ENCODE data around the gene SLC35E4. TPM values are rescaled to one million over a fixed set of nuclear protein-coding genes. Genes with fewer than 3 reads are reported as not detected.

SLC35E4 gene
- total and polyA plus RNA-seq, 9 of the 15 experiments (the other 6 are each of a cell fraction or from before 2014, with no cell fraction given): 0.06 to 2.3 (median 0.86) TPM; not detected in 1

DNA sequence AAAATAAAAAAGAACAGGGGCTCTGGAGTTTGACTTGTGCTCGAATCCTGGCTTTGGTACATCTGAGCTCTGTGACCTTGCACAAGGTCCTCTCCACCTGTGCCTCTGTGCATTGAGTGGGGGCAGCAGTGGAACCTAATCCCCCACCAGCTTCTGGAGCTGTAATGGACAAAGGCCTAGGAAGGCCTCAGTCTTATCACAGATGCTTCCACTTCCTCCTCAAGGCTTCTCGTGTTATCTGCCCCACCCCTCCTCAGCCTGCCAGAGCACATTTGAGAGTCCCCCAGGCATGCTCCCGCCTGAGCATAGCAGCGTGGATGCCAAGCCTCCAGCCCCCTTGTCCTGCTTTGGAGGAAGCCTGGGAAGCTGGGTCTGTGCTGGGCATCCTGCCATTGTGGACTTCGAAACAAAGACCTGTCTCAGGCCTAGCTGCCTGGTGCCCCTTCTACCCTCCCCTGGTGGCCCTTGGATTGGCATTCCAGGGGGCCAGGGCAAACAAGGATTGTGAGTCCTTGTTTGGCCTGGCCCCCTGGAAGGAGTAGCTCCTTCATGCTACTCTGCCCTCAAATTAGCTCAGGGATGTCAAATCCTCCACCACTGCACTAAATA lies 15.0 kb downstream of the SLC35E4 start:
- 22% methylated on average over 5 of the region's 5 CpGs for WGBS (ENCODE audit: insufficient coverage, low coverage, missing lambda C conversion rate)
- Histone ChIP-seq H3K4me2 (ENCODE audit: insufficient read depth, low read length) (peak overlapping the region; percentile 37; the same call in 1 of the 2 replicates), H3K9ac (ENCODE audit: insufficient read depth in 1 of 2, low read depth in 2 of 2, low read length in 2 of 2) (peak overlapping the region in 1 of 2 experiments; percentile 82; a peak in 1 of 4 replicates), H3K27me3 (ENCODE audit: control insufficient read depth in 2 of 2, insufficient read depth in 2 of 2, low read length in 2 of 2) (no peaks in the 10 kb centered on the region), H3K27ac (ENCODE audit: extremely low read depth, low read depth, low read length) (no peak overlapping the region), H4K20me1 (replicated peaks; ENCODE audit: control insufficient read depth, insufficient read depth, low read length) (no peaks in the 10 kb centered on the region), H2AFZ (ENCODE audit: low read depth, low read length) (peak overlapping the region; percentile 59; the same call in 1 of the 2 replicates), H3K79me2 (ENCODE audit: control insufficient read depth, insufficient read depth, low read length) (no peaks in the 10 kb centered on the region), H3K4me1 (replicated peaks in 1 of 2; ENCODE audit: control insufficient read depth in 2 of 2, insufficient read depth in 2 of 2, low read length in 2 of 2) (peaks cover 13 to 23% of the 10 kb centered on the region in 2 experiments; a peak in 4 of 5 replicates), H3K9me1 (ENCODE audit: control insufficient read depth, insufficient read depth, low read length) (no peaks in the 10 kb centered on the region), H3K9me3 (replicated peaks; ENCODE audit: control insufficient read depth, insufficient read depth, low read depth, low read length) (no peaks in the 10 kb centered on the region), H3K36me3 (ENCODE audit: control insufficient read depth, insufficient read depth, low read length) (no peaks in the 10 kb centered on the region), H3K4me3 (no peak overlapping the region)
- ATAC-seq: peak; percentile 61
- CTCF ChIA-PET (ENCODE audit: low intra/inter-chr PET ratio): no interaction called here
- no TSS peak for BruUV-seq (replicated peaks)
- in situ Hi-C loops (cut with MboI): no loop called here
- intact Hi-C loops (cut with micrococcal nuclease): no loop called here
- FAIRE-seq: peak; percentile 71
- peak in 1 of 4 experiments; percentile 45 for DNase-seq (ENCODE audit: extremely low read depth in 1 of 4, low spot score in 3 of 4)
- POLR2A ChIA-PET: interaction anchor here (0.8 to 0.9 kb wide), 2 partner anchors 14 to 17 kb away, joined by 4 read pairs; partner anchors contain the start of gene DUSP18
- TF ChIP-seq ZZZ3 (IDR thresholded peaks at IDR 0.05): no peak
- TF ChIP-seq, protein P1, sequence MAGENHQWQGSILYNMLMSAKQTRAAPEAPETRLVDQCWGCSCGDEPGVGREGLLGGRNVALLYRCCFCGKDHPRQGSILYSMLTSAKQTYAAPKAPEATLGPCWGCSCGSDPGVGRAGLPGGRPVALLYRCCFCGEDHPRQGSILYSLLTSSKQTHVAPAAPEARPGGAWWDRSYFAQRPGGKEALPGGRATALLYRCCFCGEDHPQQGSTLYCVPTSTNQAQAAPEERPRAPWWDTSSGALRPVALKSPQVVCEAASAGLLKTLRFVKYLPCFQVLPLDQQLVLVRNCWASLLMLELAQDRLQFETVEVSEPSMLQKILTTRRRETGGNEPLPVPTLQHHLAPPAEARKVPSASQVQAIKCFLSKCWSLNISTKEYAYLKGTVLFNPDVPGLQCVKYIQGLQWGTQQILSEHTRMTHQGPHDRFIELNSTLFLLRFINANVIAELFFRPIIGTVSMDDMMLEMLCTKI (IDR thresholded peaks at IDR 0.05; ENCODE audit: partially characterized antibody): no peak
- TF ChIP-seq NRF1 (conservative IDR thresholded peaks at IDR 0.05 in 1 of 2, IDR thresholded peaks at IDR 0.05 in 1 of 2): peak; percentile 18 to 36; a peak in 1 of 4 replicates
- TF ChIP-seq POLR3G (IDR thresholded peaks at IDR 0.05; ENCODE audit: extremely low read depth, insufficient read length, insufficient replicate concordance): no peak
- TF ChIP-seq ZFX (CRISPR knock-in tag; IDR thresholded peaks at IDR 0.05): peak; percentile 47
- TF ChIP-seq, protein P2, sequence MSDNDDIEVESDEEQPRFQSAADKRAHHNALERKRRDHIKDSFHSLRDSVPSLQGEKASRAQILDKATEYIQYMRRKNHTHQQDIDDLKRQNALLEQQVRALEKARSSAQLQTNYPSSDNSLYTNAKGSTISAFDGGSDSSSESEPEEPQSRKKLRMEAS (CRISPR knock-in tag; IDR thresholded peaks at IDR 0.05): 0 out of 2 replicates have a peak, but pooled peaks have one; percentile 40
- peak; percentile 79; the same call in 1 of the 2 replicates for TF ChIP-seq SPI1 (IDR thresholded peaks at IDR 0.05; ENCODE audit: borderline replicate concordance, low read depth, low read length)
- TF ChIP-seq, protein P3, sequence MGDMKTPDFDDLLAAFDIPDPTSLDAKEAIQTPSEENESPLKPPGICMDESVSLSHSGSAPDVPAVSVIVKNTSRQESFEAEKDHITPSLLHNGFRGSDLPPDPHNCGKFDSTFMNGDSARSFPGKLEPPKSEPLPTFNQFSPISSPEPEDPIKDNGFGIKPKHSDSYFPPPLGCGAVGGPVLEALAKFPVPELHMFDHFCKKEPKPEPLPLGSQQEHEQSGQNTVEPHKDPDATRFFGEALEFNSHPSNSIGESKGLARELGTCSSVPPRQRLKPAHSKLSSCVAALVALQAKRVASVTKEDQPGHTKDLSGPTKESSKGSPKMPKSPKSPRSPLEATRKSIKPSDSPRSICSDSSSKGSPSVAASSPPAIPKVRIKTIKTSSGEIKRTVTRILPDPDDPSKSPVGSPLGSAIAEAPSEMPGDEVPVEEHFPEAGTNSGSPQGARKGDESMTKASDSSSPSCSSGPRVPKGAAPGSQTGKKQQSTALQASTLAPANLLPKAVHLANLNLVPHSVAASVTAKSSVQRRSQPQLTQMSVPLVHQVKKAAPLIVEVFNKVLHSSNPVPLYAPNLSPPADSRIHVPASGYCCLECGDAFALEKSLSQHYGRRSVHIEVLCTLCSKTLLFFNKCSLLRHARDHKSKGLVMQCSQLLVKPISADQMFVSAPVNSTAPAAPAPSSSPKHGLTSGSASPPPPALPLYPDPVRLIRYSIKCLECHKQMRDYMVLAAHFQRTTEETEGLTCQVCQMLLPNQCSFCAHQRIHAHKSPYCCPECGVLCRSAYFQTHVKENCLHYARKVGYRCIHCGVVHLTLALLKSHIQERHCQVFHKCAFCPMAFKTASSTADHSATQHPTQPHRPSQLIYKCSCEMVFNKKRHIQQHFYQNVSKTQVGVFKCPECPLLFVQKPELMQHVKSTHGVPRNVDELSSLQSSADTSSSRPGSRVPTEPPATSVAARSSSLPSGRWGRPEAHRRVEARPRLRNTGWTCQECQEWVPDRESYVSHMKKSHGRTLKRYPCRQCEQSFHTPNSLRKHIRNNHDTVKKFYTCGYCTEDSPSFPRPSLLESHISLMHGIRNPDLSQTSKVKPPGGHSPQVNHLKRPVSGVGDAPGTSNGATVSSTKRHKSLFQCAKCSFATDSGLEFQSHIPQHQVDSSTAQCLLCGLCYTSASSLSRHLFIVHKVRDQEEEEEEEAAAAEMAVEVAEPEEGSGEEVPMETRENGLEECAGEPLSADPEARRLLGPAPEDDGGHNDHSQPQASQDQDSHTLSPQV (IDR thresholded peaks at IDR 0.05): peak; percentile 38; the same call in 1 of the 2 replicates
- TF ChIP-seq L3MBTL2 (IDR thresholded peaks at IDR 0.05): peak; percentile 47; the same call in 1 of the 2 replicates
- TF ChIP-seq KLF6 (CRISPR knock-in tag; IDR thresholded peaks at IDR 0.05; ENCODE audit: borderline replicate concordance): no peak
- TF ChIP-seq RCOR1 (IDR thresholded peaks at IDR 0.05; ENCODE audit: borderline replicate concordance in 1 of 2, low read depth in 2 of 2, low read length in 2 of 2): peak in 1 of 2 experiments; percentile 32; a peak in 1 of 4 replicates
